K562 (cell line): ENCODE results near the gene ACER3. TPM values are rescaled to one million over a fixed set of nuclear protein-coding genes. Genes with fewer than 3 reads are reported as not detected.

ENCODE experiments used
- CEBPG ChIP-seq, 3 experiments: fragments of 200-800 bp in 1 of 3; sonication (Bioruptor generic) in 1 of 3; sonication (generic) in 1 of 3; formaldehyde crosslinking in 1 of 3; IDR thresholded peaks in 2 of 3; conservative IDR thresholded peaks in 1 of 3; 2 replicates each; pipeline versions ENCODE4 v1.6.1 to v1.8.0; 2016 to 2022; ENCODE audit warnings: missing compliant biosample characterization in 2 of 3, missing genetic modification characterization in 2 of 3, mild to moderate bottlenecking in 1 of 3, missing genetic modification reagents in 1 of 3
- CSDE1 ChIP-seq, 2 experiments: fragments of 450-650 bp; IDR thresholded peaks; 2 replicates each; pipeline ENCODE4 v1.6.1; 2016; ENCODE audit warnings: mild to moderate bottlenecking in 1 of 2
- DPF2 ChIP-seq: fragments of 450-650 bp; IDR thresholded peaks from 2 replicates; pipeline ENCODE4 v1.6.1; 2016
- HDAC3 ChIP-seq: fragments of 450-650 bp; IDR thresholded peaks from 2 replicates; pipeline ENCODE4 v1.6.1; 2018; ENCODE audit warnings: borderline replicate concordance, mild to moderate bottlenecking, moderate library complexity; ENCODE audit not compliant: partially characterized antibody
- MTA3 ChIP-seq: fragments of 450-650 bp; formaldehyde crosslinking; IDR thresholded peaks from 2 replicates; pipeline ENCODE4 v1.6.1; 2017; ENCODE audit warnings: mild to moderate bottlenecking, borderline replicate concordance
- MXI1 ChIP-seq: IDR thresholded peaks from 2 replicates; pipeline ENCODE4 v1.6.1; 2011; ENCODE audit warnings: low read depth, mild to moderate bottlenecking, improper control_type of control experiment, low read length
- SIX5 ChIP-seq, 2 experiments: IDR thresholded peaks; 2 replicates each; pipeline ENCODE4 v1.6.1; 2011; ENCODE audit warnings: low read length in 2 of 2, borderline replicate concordance in 1 of 2, low read depth in 1 of 2, mild to moderate bottlenecking in 1 of 2, moderate library complexity in 1 of 2; ENCODE audit not compliant: insufficient read depth in 1 of 2
- ZC3H4 ChIP-seq: sonication (generic); formaldehyde crosslinking; IDR thresholded peaks from 2 replicates; pipeline ENCODE4 v1.9.0; 2021; ENCODE audit warnings: missing genetic modification reagents, borderline replicate concordance
- polyA plus RNA-seq, 8 experiments: library from polyadenylated mRNA; depleted of rRNA in 4 of 8; stranded (reverse) in 5 of 8; unstranded in 3 of 8; fragments of >200 nt; fragmentation: Nextera tagmentation in 2 of 8; fragmentation: Illumina TruSeq in 1 of 8; extraction: Ambion mirVana in 2 of 8; extraction: Trizol in 1 of 8; gene quantifications; 2 replicates each; pipeline versions ENCODE4 v1.2.1 to v1.2.3, GENCODE V29; 2011 to 2014; ENCODE audit warnings: inconsistent platforms in 1 of 8, missing spikeins in 1 of 8
- total RNA-seq, 7 experiments: library from RNA; depleted of rRNA in 6 of 7; stranded (reverse); fragments of >200 nt in 6 of 7; fragmentation: Illumina TruSeq in 2 of 7; extraction: Trizol in 2 of 7; gene quantifications; 2 replicates each; pipeline versions ENCODE4 v1.2.1 to v1.2.3, GENCODE V29; 2011 to 2021; ENCODE audit warnings: low replicate concordance in 1 of 7
- TF ChIP-seq, protein P1 (sequence below), 2 experiments: IDR thresholded peaks in 1 of 2; conservative IDR thresholded peaks in 1 of 2; 2 replicates each; pipeline ENCODE4 v1.6.1; 2016; ENCODE audit warnings: low read depth in 2 of 2, mild to moderate bottlenecking in 1 of 2, missing compliant biosample characterization in 1 of 2, missing genetic modification characterization in 1 of 2, moderate library complexity in 1 of 2
- TF ChIP-seq, protein P2 (sequence below): fragments of 450-650 bp; IDR thresholded peaks from 2 replicates; pipeline ENCODE4 v1.6.1; 2016; ENCODE audit warnings: missing biosample characterization, missing genetic modification characterization
- TF ChIP-seq, protein P3 (sequence below): fragments of 450-650 bp; IDR thresholded peaks from 2 replicates; pipeline ENCODE4 v1.6.1; 2016

The ACER3 gene
- total and polyA plus RNA-seq, 9 of the 15 experiments (the other 6 are each of a cell fraction or from before 2014, with no cell fraction given): 2.0 to 23.8 (median 9.5) TPM

DNA sequence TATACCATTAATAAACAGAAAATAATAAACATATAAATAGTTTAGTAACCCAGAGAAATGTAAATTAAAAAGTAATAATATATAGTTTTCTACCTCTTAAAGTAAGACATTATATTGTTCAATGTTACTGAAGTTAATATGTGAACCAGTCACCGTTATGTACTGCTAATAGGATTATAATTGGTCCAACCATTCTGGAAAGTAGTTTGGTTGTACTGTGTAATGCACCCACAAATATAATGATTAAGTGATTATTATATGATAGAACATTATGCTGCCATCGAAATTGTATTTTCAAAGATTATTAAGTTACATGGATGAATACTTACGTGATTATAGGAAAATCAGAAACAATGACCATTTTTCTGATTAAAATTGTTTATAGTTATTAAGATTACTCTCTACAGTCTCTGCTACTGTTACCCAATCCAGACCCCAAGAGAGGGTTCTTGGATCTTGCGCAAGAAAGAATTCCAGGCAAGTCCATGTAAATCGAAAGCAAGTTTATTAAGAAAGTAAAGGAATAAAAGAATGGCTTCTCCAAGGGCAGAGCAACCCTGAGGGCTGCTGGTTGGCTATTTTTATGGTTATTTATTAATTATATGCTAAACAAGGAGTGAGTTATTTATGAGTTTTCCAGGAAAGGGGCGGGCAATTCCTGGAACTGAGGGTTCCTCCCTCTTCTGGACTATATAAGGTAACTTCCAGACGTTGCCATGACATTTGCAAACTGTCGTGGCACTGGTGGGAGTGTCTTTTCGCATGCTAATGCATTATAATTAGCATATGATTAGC, 50.1 kb downstream of the ACER3 start (continued):
- TF ChIP-seq, protein P1, sequence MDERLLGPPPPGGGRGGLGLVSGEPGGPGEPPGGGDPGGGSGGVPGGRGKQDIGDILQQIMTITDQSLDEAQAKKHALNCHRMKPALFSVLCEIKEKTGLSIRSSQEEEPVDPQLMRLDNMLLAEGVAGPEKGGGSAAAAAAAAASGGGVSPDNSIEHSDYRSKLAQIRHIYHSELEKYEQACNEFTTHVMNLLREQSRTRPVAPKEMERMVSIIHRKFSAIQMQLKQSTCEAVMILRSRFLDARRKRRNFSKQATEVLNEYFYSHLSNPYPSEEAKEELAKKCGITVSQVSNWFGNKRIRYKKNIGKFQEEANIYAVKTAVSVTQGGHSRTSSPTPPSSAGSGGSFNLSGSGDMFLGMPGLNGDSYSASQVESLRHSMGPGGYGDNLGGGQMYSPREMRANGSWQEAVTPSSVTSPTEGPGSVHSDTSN (CRISPR knock-in tag; IDR thresholded peaks at IDR 0.05; ENCODE audit: low read depth): peak; percentile 46; the same call in 1 of the 2 replicates
- TF ChIP-seq, protein P1 (tag; conservative IDR thresholded peaks at IDR 0.05; ENCODE audit: low read depth): peak; percentile 95
- TF ChIP-seq MTA3: no peak
- TF ChIP-seq ZC3H4 (CRISPR knock-in tag): no peak
- peak; percentile 23 for TF ChIP-seq HDAC3
- 0 out of 2 replicates have a peak, but pooled peaks have one; percentile 57 for TF ChIP-seq DPF2
- TF ChIP-seq MXI1: peak; percentile 35; the same call in 1 of the 2 replicates
- TF ChIP-seq, protein P2, sequence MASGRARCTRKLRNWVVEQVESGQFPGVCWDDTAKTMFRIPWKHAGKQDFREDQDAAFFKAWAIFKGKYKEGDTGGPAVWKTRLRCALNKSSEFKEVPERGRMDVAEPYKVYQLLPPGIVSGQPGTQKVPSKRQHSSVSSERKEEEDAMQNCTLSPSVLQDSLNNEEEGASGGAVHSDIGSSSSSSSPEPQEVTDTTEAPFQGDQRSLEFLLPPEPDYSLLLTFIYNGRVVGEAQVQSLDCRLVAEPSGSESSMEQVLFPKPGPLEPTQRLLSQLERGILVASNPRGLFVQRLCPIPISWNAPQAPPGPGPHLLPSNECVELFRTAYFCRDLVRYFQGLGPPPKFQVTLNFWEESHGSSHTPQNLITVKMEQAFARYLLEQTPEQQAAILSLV (tag): peak; percentile 30; the same call in 1 of the 2 replicates
- TF ChIP-seq, protein P3, sequence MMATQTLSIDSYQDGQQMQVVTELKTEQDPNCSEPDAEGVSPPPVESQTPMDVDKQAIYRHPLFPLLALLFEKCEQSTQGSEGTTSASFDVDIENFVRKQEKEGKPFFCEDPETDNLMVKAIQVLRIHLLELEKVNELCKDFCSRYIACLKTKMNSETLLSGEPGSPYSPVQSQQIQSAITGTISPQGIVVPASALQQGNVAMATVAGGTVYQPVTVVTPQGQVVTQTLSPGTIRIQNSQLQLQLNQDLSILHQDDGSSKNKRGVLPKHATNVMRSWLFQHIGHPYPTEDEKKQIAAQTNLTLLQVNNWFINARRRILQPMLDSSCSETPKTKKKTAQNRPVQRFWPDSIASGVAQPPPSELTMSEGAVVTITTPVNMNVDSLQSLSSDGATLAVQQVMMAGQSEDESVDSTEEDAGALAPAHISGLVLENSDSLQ: peak; percentile 82
- TF ChIP-seq CSDE1 (IDR thresholded peaks at IDR 0.05): 0 out of 4 replicates have a peak, but pooled peaks of 1 of the 2 experiments have one; percentile 35
- TF ChIP-seq CEBPG (CRISPR knock-in tag; IDR thresholded peaks at IDR 0.05): peak; percentile 52; the same call in 1 of the 2 replicates
- TF ChIP-seq CEBPG (tag; conservative IDR thresholded peaks at IDR 0.05 in 1 of 2, IDR thresholded peaks at IDR 0.05 in 1 of 2): peak; percentile 77 to 87
- peak in 1 of 2 experiments; percentile 58; a peak in 2 of 4 replicates for TF ChIP-seq SIX5 (IDR thresholded peaks at IDR 0.05; ENCODE audit: borderline replicate concordance in 1 of 2, insufficient read depth in 1 of 2, low read depth in 1 of 2, low read length in 2 of 2)
